ENCODE measurements around the gene COL20A1. TPM values are rescaled to one million over a fixed set of nuclear protein-coding genes. Genes with fewer than 3 reads are reported as not detected.

Gene COL20A1
- total and polyA plus RNA-seq, 2 donors from 2014 or later: 0.58 TPM; not detected in 1

GRCh38 chr20:63281742-63282665, 11.0 kb upstream of the COL20A1 start:
- FAIRE-seq (no peak), DNase-seq (no peak)
- no peaks in the 10 kb centered on the region for H3K4me1 ChIP-seq (ENCODE audit: control insufficient read depth in 2 of 3, insufficient read depth in 2 of 3, low read depth in 1 of 3, low read length in 3 of 3)
- H3K36me3 ChIP-seq (ENCODE audit: control insufficient read depth in 2 of 3, insufficient read depth in 3 of 3, low read length in 3 of 3): peaks cover 0 to 10% (median 7%) of the 10 kb centered on the region in 3 donors
- H3K9ac ChIP-seq (ENCODE audit: low read length in 3 of 3): no peak overlapping the region
- intact Hi-C loops (cut with DNase I): no loop called here
- no peaks in the 10 kb centered on the region for H3K9me3 ChIP-seq (ENCODE audit: control insufficient read depth in 2 of 3, insufficient read depth in 1 of 3, low read length in 3 of 3)
- no peak for TF ChIP-seq CTCF (IDR thresholded peaks at IDR 0.05; ENCODE audit: borderline replicate concordance, extremely low read depth, insufficient read depth)
- no peak overlapping the region for H3K27ac ChIP-seq (ENCODE audit: low read depth in 2 of 2, low read length in 2 of 2)
- H3K4me3 ChIP-seq (ENCODE audit: low read length in 3 of 3): no peak overlapping the region
- no peaks in the 10 kb centered on the region for H3K27me3 ChIP-seq (ENCODE audit: control insufficient read depth, insufficient read depth, low read length)

- DNase-seq (no peak), FAIRE-seq (no peak)
- Histone ChIP-seq H3K27ac (ENCODE audit: low read depth in 2 of 2, low read length in 2 of 2) (no peak overlapping the region), H3K4me1 (ENCODE audit: control insufficient read depth in 2 of 3, insufficient read depth in 2 of 3, low read depth in 1 of 3, low read length in 3 of 3) (no peaks in the 10 kb centered on the region), H3K36me3 (ENCODE audit: control insufficient read depth in 2 of 3, insufficient read depth in 3 of 3, low read length in 3 of 3) (peaks cover 0 to 10% (median 7%) of the 10 kb centered on the region in 3 donors), H3K9me3 (ENCODE audit: control insufficient read depth in 2 of 3, insufficient read depth in 1 of 3, low read length in 3 of 3) (no peaks in the 10 kb centered on the region), H3K9ac (ENCODE audit: low read length in 3 of 3) (no peak overlapping the region), H3K27me3 (ENCODE audit: control insufficient read depth, insufficient read depth, low read length) (no peaks in the 10 kb centered on the region), H3K4me3 (ENCODE audit: low read length in 3 of 3) (no peak overlapping the region)
- no peak for TF ChIP-seq CTCF (IDR thresholded peaks at IDR 0.05; ENCODE audit: borderline replicate concordance, extremely low read depth, insufficient read depth)
- intact Hi-C loops (cut with DNase I): no loop called here
These were observed 10.0 kb upstream of the COL20A1 start for GRCh38 chr20:63282946-63283345.

- no peak for FAIRE-seq
- Histone ChIP-seq H3K27ac (ENCODE audit: low read depth in 2 of 2, low read length in 2 of 2) (no peak overlapping the region), H3K27me3 (ENCODE audit: control insufficient read depth, insufficient read depth, low read length) (no peaks in the 10 kb centered on the region), H3K36me3 (ENCODE audit: control insufficient read depth in 2 of 3, insufficient read depth in 3 of 3, low read length in 3 of 3) (peaks cover 0 to 10% (median 7%) of the 10 kb centered on the region in 3 donors), H3K9me3 (ENCODE audit: control insufficient read depth in 2 of 3, insufficient read depth in 1 of 3, low read length in 3 of 3) (no peaks in the 10 kb centered on the region), H3K4me1 (ENCODE audit: control insufficient read depth in 2 of 3, insufficient read depth in 2 of 3, low read depth in 1 of 3, low read length in 3 of 3) (no peaks in the 10 kb centered on the region), H3K4me3 (ENCODE audit: low read length in 3 of 3) (no peak overlapping the region), H3K9ac (ENCODE audit: low read length in 3 of 3) (no peak overlapping the region)
- no peak for DNase-seq
- intact Hi-C loops (cut with DNase I): no loop called here
- no peak for TF ChIP-seq CTCF (IDR thresholded peaks at IDR 0.05; ENCODE audit: borderline replicate concordance, extremely low read depth, insufficient read depth)
These were observed 9.4 kb upstream of the COL20A1 start for GRCh38 chr20:63283397-63284082.
